ENCODE results near the gene FAM184A. TPM values are rescaled to one million over a fixed set of nuclear protein-coding genes. Genes with fewer than 3 reads are reported as not detected.

The FAM184A gene
- total and polyA plus RNA-seq, 2 donors (not counting 3 experiments of a cell fraction or from before 2014, with no cell fraction given) = 0.04 to 0.84 TPM

DNA sequence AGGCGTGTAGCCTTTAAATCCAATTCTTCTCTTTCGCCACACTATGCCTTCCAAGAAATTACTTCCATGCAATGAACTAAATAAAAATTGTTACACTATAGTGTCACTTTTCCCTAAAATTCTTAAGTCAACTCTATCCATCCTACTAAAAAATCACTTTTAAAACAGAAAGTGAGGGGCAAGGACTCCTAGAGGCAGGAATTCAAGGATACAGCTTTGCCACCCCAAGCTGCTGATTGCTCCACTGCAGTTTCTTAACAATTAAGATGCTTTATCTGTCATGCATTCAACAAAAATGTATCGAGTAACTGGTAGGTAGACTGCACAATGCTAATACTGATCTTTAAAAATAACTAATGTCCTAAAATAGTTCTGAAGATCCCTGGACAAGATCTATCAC is 147.8 kb downstream of the FAM184A start:
- H3K79me2 ChIP-seq (ENCODE audit: control insufficient read depth, insufficient read depth, low read length) = no peaks in the 10 kb centered on the region
- intact Hi-C loops (cut with micrococcal nuclease) (loop anchor here (10.0 kb wide), 1 partner anchor 414 kb away; the partner anchor contains the start of gene MAN1A1), dilution Hi-C loops (cut with MboI; ENCODE audit: extremely low pct_ligation_motif_present, low sequenced_read_pairs) (no loop called here)
- no peak overlapping the region for H3K4me2 ChIP-seq (ENCODE audit: insufficient read depth, low read length)
- no peaks in the 10 kb centered on the region for H3K27me3 ChIP-seq (ENCODE audit: control insufficient read depth in 2 of 2, insufficient read depth in 2 of 2, low read length in 2 of 2)
- DNase-seq (ENCODE audit: low read depth, low spot score) (no peak), FAIRE-seq (no peak)
- no peaks in the 10 kb centered on the region for H3K9me1 ChIP-seq (replicated peaks; ENCODE audit: control insufficient read depth, extremely low read depth, insufficient read depth, low read length)
- no TSS peak for BruUV-seq (replicated peaks)
- H4K20me1 ChIP-seq (replicated peaks; ENCODE audit: control insufficient read depth, extremely low read depth, insufficient read depth, low read length) = no peaks in the 10 kb centered on the region
- no peaks in the 10 kb centered on the region for H3K9me3 ChIP-seq (replicated peaks; ENCODE audit: control insufficient read depth, insufficient read depth, low read length)
- no peak overlapping the region for H3K27ac ChIP-seq (ENCODE audit: insufficient read depth, low read depth, low read length)
- H3K4me3 ChIP-seq (replicated peaks in 1 of 3; ENCODE audit: insufficient read depth in 1 of 3, low read depth in 1 of 3, low read length in 3 of 3) = no peak overlapping the region
- peaks cover 0 to 2% of the 10 kb centered on the region in 2 experiments for H3K36me3 ChIP-seq (ENCODE audit: control insufficient read depth in 2 of 2, extremely low read depth in 1 of 2, insufficient read depth in 2 of 2, low read length in 2 of 2)
- no peak for TF ChIP-seq EZH2 (IDR thresholded peaks at IDR 0.05; ENCODE audit: borderline replicate concordance, low read depth, low read length, severe bottlenecking)
- TF ChIP-seq POLR2AphosphoS5 (IDR thresholded peaks at IDR 0.05; ENCODE audit: insufficient read depth, low read depth, low read length) = no peak
- TF ChIP-seq GATA2 (IDR thresholded peaks at IDR 0.05; ENCODE audit: insufficient read depth, insufficient read length, low read depth, low read length) = no peak
- no peak for TF ChIP-seq MYC (IDR thresholded peaks at IDR 0.05; ENCODE audit: low read depth, low read length)
- no peak for TF ChIP-seq POLR2A (IDR thresholded peaks at IDR 0.05; ENCODE audit: low read depth, low read length)
- TF ChIP-seq JUN (IDR thresholded peaks at IDR 0.05; ENCODE audit: borderline replicate concordance, insufficient read depth, insufficient read length, low read depth) = no peak
- TF ChIP-seq, protein P1, sequence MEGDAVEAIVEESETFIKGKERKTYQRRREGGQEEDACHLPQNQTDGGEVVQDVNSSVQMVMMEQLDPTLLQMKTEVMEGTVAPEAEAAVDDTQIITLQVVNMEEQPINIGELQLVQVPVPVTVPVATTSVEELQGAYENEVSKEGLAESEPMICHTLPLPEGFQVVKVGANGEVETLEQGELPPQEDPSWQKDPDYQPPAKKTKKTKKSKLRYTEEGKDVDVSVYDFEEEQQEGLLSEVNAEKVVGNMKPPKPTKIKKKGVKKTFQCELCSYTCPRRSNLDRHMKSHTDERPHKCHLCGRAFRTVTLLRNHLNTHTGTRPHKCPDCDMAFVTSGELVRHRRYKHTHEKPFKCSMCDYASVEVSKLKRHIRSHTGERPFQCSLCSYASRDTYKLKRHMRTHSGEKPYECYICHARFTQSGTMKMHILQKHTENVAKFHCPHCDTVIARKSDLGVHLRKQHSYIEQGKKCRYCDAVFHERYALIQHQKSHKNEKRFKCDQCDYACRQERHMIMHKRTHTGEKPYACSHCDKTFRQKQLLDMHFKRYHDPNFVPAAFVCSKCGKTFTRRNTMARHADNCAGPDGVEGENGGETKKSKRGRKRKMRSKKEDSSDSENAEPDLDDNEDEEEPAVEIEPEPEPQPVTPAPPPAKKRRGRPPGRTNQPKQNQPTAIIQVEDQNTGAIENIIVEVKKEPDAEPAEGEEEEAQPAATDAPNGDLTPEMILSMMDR (IDR thresholded peaks at IDR 0.05; ENCODE audit: extremely low read depth in 1 of 2, insufficient read depth in 1 of 2, low read depth in 1 of 2, low read length in 2 of 2) = no peak
- TF ChIP-seq, protein P2, sequence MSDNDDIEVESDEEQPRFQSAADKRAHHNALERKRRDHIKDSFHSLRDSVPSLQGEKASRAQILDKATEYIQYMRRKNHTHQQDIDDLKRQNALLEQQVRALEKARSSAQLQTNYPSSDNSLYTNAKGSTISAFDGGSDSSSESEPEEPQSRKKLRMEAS (IDR thresholded peaks at IDR 0.05; ENCODE audit: insufficient read depth, insufficient read length) = no peak
- no peak for TF ChIP-seq FOS (IDR thresholded peaks at IDR 0.05; ENCODE audit: borderline replicate concordance, insufficient read depth, low read length)
- H3K9ac ChIP-seq (replicated peaks; ENCODE audit: extremely low read depth, insufficient read depth, low read length) = no peak overlapping the region
- H2AFZ ChIP-seq (ENCODE audit: low read depth, low read length) = no peak overlapping the region
- CTCF ChIA-PET = no interaction called here
- H3K4me1 ChIP-seq (ENCODE audit: control insufficient read depth, extremely low read depth, insufficient read depth, low read length) = peaks cover 9% of the 10 kb centered on the region
- POLR2A ChIA-PET = no interaction called here

Data from endothelial cell of umbilical vein (primary cell).